ENCODE measurements around the gene TPI1.

TPI1 gene

DNA sequence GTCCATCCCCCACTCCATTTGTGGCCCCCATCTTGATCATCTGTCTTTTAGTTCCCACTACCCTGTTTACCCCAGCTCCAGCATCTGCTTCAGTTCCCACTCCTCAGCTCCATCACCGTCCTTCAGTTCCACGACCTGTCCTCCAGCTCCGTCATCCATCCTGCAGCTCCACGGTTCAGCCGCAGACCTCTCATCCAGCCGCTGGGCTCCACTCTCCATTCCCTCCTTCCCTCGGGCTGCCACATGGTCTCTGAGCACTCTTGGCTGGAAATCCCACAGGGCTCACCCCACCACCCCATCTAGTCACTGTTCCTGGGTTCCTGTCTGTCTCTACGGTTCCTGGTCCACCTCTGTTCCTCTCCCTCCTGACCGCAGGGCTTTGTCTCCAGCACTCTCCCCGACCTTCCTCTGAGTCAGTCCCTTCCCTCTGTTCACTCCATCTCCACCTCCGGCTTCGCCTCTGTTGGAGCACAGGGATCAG lies 42.4 kb upstream of the TPI1 start:
- H3K9me3 ChIP-seq (ENCODE audit: control insufficient read depth, low read length): no peaks in the 10 kb centered on the region
- H3K4me1 ChIP-seq (ENCODE audit: control insufficient read depth, insufficient read depth, low read length): peaks cover 16% of the 10 kb centered on the region
- H3K9ac ChIP-seq (ENCODE audit: low read length): no peak overlapping the region
- peaks cover 89% of the 10 kb centered on the region for H3K27me3 ChIP-seq (ENCODE audit: control insufficient read depth, insufficient read depth, low read length)
- no peaks in the 10 kb centered on the region for H3K36me3 ChIP-seq (ENCODE audit: control insufficient read depth, insufficient read depth, low read length)
- H3K4me3 ChIP-seq (ENCODE audit: low read length): no peak overlapping the region

DNA sequence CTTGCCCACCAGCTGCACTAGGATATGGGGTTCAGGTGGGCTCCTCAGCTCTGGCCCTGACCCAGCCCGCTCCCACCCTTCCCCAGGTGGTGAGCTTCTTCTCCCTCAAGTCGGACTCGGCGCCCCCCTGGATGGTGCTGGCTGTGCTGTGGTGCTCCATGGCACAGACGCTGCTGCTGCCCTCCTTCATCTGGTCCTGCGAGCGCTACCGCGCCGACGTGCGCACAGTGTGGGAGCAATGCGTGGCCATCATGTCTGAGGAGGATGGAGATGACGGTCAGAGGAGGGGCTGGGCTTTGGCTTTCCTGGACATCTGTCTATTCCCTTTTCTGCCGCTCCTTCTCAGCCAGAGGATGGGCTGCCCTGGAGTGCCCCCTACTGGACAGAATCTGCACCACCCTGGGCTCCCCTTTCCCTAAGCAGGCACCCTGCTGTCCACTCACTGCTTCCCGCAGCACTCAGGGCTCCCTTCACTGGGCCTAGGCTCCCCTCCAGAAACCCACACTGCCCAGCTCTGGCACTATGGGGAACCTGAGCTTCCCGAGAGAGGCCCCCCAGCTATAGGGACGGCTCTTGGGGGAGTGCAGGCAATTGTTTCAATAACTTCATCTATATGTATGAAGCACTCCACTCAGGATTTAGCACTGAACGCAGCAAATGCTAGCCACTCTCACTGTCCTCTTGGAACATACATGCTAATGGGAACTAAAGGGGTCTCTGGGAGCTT lies 41.8 kb upstream of the TPI1 start:
- H3K36me3 ChIP-seq (ENCODE audit: control insufficient read depth, insufficient read depth, low read length): no peaks in the 10 kb centered on the region
- H3K9me3 ChIP-seq (ENCODE audit: control insufficient read depth, low read length): no peaks in the 10 kb centered on the region
- H3K4me3 ChIP-seq (ENCODE audit: low read length): no peak overlapping the region
- H3K27me3 ChIP-seq (ENCODE audit: control insufficient read depth, insufficient read depth, low read length): peaks cover 89% of the 10 kb centered on the region
- H3K4me1 ChIP-seq (ENCODE audit: control insufficient read depth, insufficient read depth, low read length): peaks cover 17% of the 10 kb centered on the region
- H3K9ac ChIP-seq (ENCODE audit: low read length): no peak overlapping the region

- no peak overlapping the region for H3K4me3 ChIP-seq (ENCODE audit: low read length)
- H3K9me3 ChIP-seq (ENCODE audit: control insufficient read depth, low read length): no peaks in the 10 kb centered on the region
- H3K36me3 ChIP-seq (ENCODE audit: control insufficient read depth, insufficient read depth, low read length): no peaks in the 10 kb centered on the region
- H3K9ac ChIP-seq (ENCODE audit: low read length): no peak overlapping the region
- H3K27me3 ChIP-seq (ENCODE audit: control insufficient read depth, insufficient read depth, low read length): peaks cover 87% of the 10 kb centered on the region
- H3K4me1 ChIP-seq (ENCODE audit: control insufficient read depth, insufficient read depth, low read length): peaks cover 17% of the 10 kb centered on the region
Measured at GRCh38 chr12:6826125-6826733, 41.1 kb upstream of the TPI1 start.

GRCh38 chr12:6826734-6827436 lies 40.4 kb upstream of the TPI1 start:
- Histone ChIP-seq H3K9ac (ENCODE audit: low read length) (no peak overlapping the region), H3K4me3 (ENCODE audit: low read length) (no peak overlapping the region), H3K4me1 (ENCODE audit: control insufficient read depth, insufficient read depth, low read length) (peaks cover 17% of the 10 kb centered on the region), H3K9me3 (ENCODE audit: control insufficient read depth, low read length) (no peaks in the 10 kb centered on the region), H3K27me3 (ENCODE audit: control insufficient read depth, insufficient read depth, low read length) (peaks cover 85% of the 10 kb centered on the region), H3K36me3 (ENCODE audit: control insufficient read depth, insufficient read depth, low read length) (no peaks in the 10 kb centered on the region)

- H3K9ac ChIP-seq (ENCODE audit: low read length): no peak overlapping the region
- H3K9me3 ChIP-seq (ENCODE audit: control insufficient read depth, low read length): no peaks in the 10 kb centered on the region
- H3K36me3 ChIP-seq (ENCODE audit: control insufficient read depth, insufficient read depth, low read length): no peaks in the 10 kb centered on the region
- peaks cover 79% of the 10 kb centered on the region for H3K27me3 ChIP-seq (ENCODE audit: control insufficient read depth, insufficient read depth, low read length)
- H3K4me3 ChIP-seq (ENCODE audit: low read length): no peak overlapping the region
- peaks cover 17% of the 10 kb centered on the region for H3K4me1 ChIP-seq (ENCODE audit: control insufficient read depth, insufficient read depth, low read length)
Measured at GRCh38 chr12:6827437-6827911, 39.9 kb upstream of the TPI1 start.

DNA sequence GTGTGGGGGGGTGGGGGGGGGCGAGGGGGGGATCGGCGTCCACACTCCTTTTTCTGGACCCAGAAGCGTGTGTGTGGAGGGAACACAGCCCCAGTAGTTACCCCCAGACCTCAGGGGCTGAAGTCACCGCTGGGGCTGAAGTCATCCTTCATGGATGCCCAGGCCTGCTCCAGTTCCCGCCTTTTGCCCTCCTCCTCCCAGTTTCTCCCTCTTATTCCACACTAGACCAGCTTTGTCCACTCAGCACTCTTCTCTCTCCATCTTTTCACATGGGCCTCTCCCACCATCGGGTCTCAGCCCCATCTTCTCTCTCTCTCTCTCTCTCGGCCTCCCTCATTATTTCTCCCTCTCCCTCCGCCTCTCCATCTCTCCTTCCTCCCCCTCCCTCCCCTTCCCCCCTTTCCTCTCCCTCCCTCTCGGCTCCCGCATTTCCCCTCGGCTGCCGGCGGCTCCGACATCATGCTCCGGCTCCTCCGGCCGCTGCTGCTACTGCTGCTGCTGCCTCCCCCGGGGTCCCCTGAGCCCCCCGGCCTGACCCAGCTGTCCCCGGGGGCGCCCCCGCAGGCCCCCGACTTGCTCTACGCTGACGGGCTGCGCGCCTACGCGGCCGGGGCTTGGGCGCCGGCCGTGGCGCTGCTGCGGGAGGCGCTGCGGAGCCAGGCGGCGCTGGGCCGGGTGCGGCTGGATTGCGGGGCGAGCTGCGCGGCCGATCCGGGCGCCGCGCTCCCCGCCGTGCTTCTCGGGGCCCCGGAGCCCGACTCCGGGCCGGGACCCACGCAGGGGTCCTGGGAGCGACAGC lies 39.1 kb upstream of the TPI1 start, which contains the start of gene P3H3:
TSS of gene P3H3 (plus strand) at position 426 of the 799 bp plus-strand sequence. CDS start at position 460, 34 bp downstream.
- H3K27me3 ChIP-seq (ENCODE audit: control insufficient read depth, insufficient read depth, low read length): peaks cover 74% of the 10 kb centered on the region
- no peaks in the 10 kb centered on the region for H3K9me3 ChIP-seq (ENCODE audit: control insufficient read depth, low read length)
- peaks cover 17% of the 10 kb centered on the region for H3K4me1 ChIP-seq (ENCODE audit: control insufficient read depth, insufficient read depth, low read length)

DNA sequence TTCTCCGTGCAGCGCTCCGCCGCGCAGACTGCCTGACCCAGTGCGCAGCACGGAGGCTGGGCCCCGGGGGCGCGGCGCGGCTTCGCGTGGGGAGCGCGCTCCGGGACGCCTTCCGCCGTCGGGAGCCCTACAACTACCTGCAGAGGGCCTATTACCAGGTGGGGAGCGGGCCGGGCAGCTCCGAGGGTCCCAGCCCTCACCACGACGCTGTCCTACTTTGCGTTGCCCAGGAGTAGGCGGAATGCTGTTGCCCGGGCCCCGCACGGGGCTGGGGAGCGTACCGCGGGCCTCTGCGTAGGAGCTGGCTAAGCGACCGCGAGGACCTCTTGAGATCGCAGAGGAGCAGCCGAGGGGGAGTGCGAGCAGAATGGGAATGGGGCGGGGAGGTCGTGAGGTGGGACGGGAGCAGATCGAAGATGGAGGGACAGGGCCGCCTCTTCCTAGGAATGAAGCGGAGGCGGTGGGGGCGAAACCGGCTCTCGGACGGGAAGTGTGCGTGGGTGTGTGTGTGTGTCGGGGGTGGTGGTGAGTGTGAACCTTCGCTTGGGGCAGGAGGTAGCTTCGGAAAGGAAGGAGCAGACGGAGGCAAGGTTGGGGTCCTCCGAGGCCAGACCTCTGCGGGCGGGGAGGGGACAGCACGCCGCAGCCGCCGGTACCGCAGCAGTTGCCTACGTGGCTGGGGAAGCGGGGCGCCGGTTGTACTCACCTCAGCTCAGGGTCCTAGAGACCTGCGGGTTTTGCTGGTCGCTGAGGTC lies 38.4 kb upstream of the TPI1 start:
- H3K4me3 ChIP-seq (ENCODE audit: low read length): peak overlapping the region; percentile 50
- H3K9ac ChIP-seq (ENCODE audit: low read length): peak overlapping the region; percentile 73
- no peaks in the 10 kb centered on the region for H3K36me3 ChIP-seq (ENCODE audit: control insufficient read depth, insufficient read depth, low read length)
- H3K9me3 ChIP-seq (ENCODE audit: control insufficient read depth, low read length): no peaks in the 10 kb centered on the region
- peaks cover 66% of the 10 kb centered on the region for H3K27me3 ChIP-seq (ENCODE audit: control insufficient read depth, insufficient read depth, low read length)
- H3K4me1 ChIP-seq (ENCODE audit: control insufficient read depth, insufficient read depth, low read length): peaks cover 17% of the 10 kb centered on the region

More for the DNA sequence above, 39.1 kb upstream of the TPI1 start, which contains the start of gene P3H3:
- Histone ChIP-seq H3K36me3 (ENCODE audit: control insufficient read depth, insufficient read depth, low read length) (no peaks in the 10 kb centered on the region), H3K4me3 (ENCODE audit: low read length) (peak within 1 kb of the TSS; percentile 50), H3K9ac (ENCODE audit: low read length) (peak within 1 kb of the TSS; percentile 73)

- H3K4me1 ChIP-seq (ENCODE audit: control insufficient read depth, insufficient read depth, low read length): peaks cover 17% of the 10 kb centered on the region
- H3K4me3 ChIP-seq (ENCODE audit: low read length): no peak overlapping the region
- H3K9ac ChIP-seq (ENCODE audit: low read length): peak overlapping the region; percentile 73
- no peaks in the 10 kb centered on the region for H3K36me3 ChIP-seq (ENCODE audit: control insufficient read depth, insufficient read depth, low read length)
- H3K9me3 ChIP-seq (ENCODE audit: control insufficient read depth, low read length): no peaks in the 10 kb centered on the region
- peaks cover 59% of the 10 kb centered on the region for H3K27me3 ChIP-seq (ENCODE audit: control insufficient read depth, insufficient read depth, low read length)
Measured at GRCh38 chr12:6829536-6830220, 37.7 kb upstream of the TPI1 start.

- no peak overlapping the region for H3K4me3 ChIP-seq (ENCODE audit: low read length)
- H3K4me1 ChIP-seq (ENCODE audit: control insufficient read depth, insufficient read depth, low read length): peaks cover 17% of the 10 kb centered on the region
Measured at GRCh38 chr12:6830286-6830890, 36.9 kb upstream of the TPI1 start.

GRCh38 chr12:6830999-6831398 lies 36.3 kb upstream of the TPI1 start:
- Histone ChIP-seq H3K9me3 (ENCODE audit: control insufficient read depth, low read length) (no peaks in the 10 kb centered on the region), H3K4me1 (ENCODE audit: control insufficient read depth, insufficient read depth, low read length) (peaks cover 21% of the 10 kb centered on the region)

More at GRCh38 chr12:6830286-6830890, 36.9 kb upstream of the TPI1 start:
- no peaks in the 10 kb centered on the region for H3K9me3 ChIP-seq (ENCODE audit: control insufficient read depth, low read length)
- H3K9ac ChIP-seq (ENCODE audit: low read length): no peak overlapping the region
- H3K27me3 ChIP-seq (ENCODE audit: control insufficient read depth, insufficient read depth, low read length): peaks cover 51% of the 10 kb centered on the region
- no peaks in the 10 kb centered on the region for H3K36me3 ChIP-seq (ENCODE audit: control insufficient read depth, insufficient read depth, low read length)

More at GRCh38 chr12:6830999-6831398, 36.3 kb upstream of the TPI1 start:
- Histone ChIP-seq H3K4me3 (ENCODE audit: low read length) (no peak overlapping the region), H3K27me3 (ENCODE audit: control insufficient read depth, insufficient read depth, low read length) (peaks cover 45% of the 10 kb centered on the region), H3K36me3 (ENCODE audit: control insufficient read depth, insufficient read depth, low read length) (no peaks in the 10 kb centered on the region), H3K9ac (ENCODE audit: low read length) (no peak overlapping the region)

Measured in mucosa of stomach (tissue), 1 donor.